DOHH2 (cell line): Measurements from ENCODE around the gene NEK11.

Source experiments
- CTCF ChIP-seq: fragments of 200-600 bp; sonication (generic); IDR thresholded peaks from one replicate; pipeline ENCODE4 v1.5.1; 2014; ENCODE audit warnings: antibody characterized with exemption, mild to moderate bottlenecking, low read depth, low read length; ENCODE audit not compliant: poor library complexity, severe bottlenecking
- EZH2phosphoT487 ChIP-seq: fragments of 200-600 bp; sonication (generic); IDR thresholded peaks from 2 replicates; pipeline ENCODE4 v1.6.1; 2017; ENCODE audit warnings: borderline replicate concordance, mild to moderate bottlenecking, antibody characterized with exemption, low read length, moderate library complexity, mixed read lengths

- no peak for TF ChIP-seq CTCF
- TF ChIP-seq EZH2phosphoT487, result no peak
These were observed 256.3 kb downstream of the NEK11 start for GRCh38 chr3:131282967-131283366.
